Spinal cord (tissue), 10 donors: ENCODE results near the gene ADAMTS19. TPM values are rescaled to one million over a fixed set of nuclear protein-coding genes. Genes with fewer than 3 reads are reported as not detected.
"Not testable (repeated sequence)": the region's sequence is repeated elsewhere in the genome, so short reads cannot be mapped to it uniquely, and the experiment has no call there.

ENCODE experiments used
- DNase-seq, 6 donors: peaks; one replicate each; pipeline versions ENCODE4 v3.0.0 to v3.0.0-alpha.2; 2013 to 2015; ENCODE audit warnings: low spot score in 6 of 6, low read depth in 4 of 6
- H3K27ac ChIP-seq: one replicate; pipeline ENCODE4 v1.5.1; 2013; ENCODE audit warnings: low read depth, low read length, control low read depth
- H3K27me3 ChIP-seq: one replicate; pipeline ENCODE4 v1.6.1; 2013; ENCODE audit warnings: low read length; ENCODE audit not compliant: control insufficient read depth, insufficient read depth
- H3K36me3 ChIP-seq: one replicate; pipeline ENCODE4 v1.6.1; 2013; ENCODE audit warnings: low read length; ENCODE audit not compliant: control insufficient read depth, insufficient read depth
- H3K4me1 ChIP-seq: one replicate; pipeline ENCODE4 v1.6.1; 2013; ENCODE audit warnings: low read length; ENCODE audit not compliant: control insufficient read depth, insufficient read depth
- H3K4me3 ChIP-seq: one replicate; pipeline ENCODE4 v1.5.1; 2013; ENCODE audit warnings: low read depth, low read length, control low read depth
- H3K9me3 ChIP-seq: one replicate; pipeline ENCODE4 v1.6.1; 2013; ENCODE audit warnings: low read length; ENCODE audit not compliant: control insufficient read depth, insufficient read depth
- WGBS: methylation state at CpG from one replicate; pipeline ENCODE4 v1.1.5; 2013; ENCODE audit warnings: missing lambda C conversion rate; ENCODE audit not compliant: insufficient coverage; 5-methylcytosine and 5-hydroxymethylcytosine counted together
- long read RNA-seq, 4 donors: transcript quantifications; one replicate each; lab custom pipeline, GENCODE V29; 2026
- polyA plus RNA-seq, 2 donors: library from polyadenylated mRNA; unstranded; fragments of 120-200 nt; gene quantifications; one replicate each; pipeline ENCODE4 v1.2.1, GENCODE V29; 2013; ENCODE audit not compliant: insufficient read length in 2 of 2
- total RNA-seq, 2 donors: library from RNA; depleted of rRNA in 1 of 2; stranded (reverse); fragments of 120-200 nt in 1 of 2; fragments of >200 nt in 1 of 2; gene quantifications; one replicate each; pipeline versions ENCODE4 v1.2.3 to v1.2.4, GENCODE V29; 2013 to 2014
- donor health status: healthy.

Gene ADAMTS19
- 1 to 10 TPM; 2.9 to 7.5 TPM for total RNA-seq
- polyA plus RNA-seq, result 1 to 10 TPM in 1 of 2 donors, under 1 TPM in 1; 0.87 to 1.6 TPM
- long read RNA-seq, donor 1, result 0 reads
- long read RNA-seq, donor 2, result 0 reads
- long read RNA-seq, donor 3, result 0 reads
- long read RNA-seq, donor 4, result 0 reads

- WGBS, result under 1% methylated on average over 54 of the region's 75 CpGs
Measured at GRCh38 chr5:129459777-129460671, at the start of gene ADAMTS19. TSS of gene ADAMTS19 (plus strand) at chr5:129460298. CDS start at chr5:129460392, 94 bp downstream.

GRCh38 chr5:129410488-129410887 lies 49.6 kb upstream of the ADAMTS19 start:
- Histone ChIP-seq H3K9me3 (no peaks in the 10 kb centered on the region), H3K4me3 (no peak overlapping the region), H3K4me1 (no peaks in the 10 kb centered on the region), H3K27ac (no peak overlapping the region), H3K36me3 (no peaks in the 10 kb centered on the region), H3K27me3 (no peaks in the 10 kb centered on the region)
- DNase-seq, result peak in 1 of 6 donors; percentile 10
- WGBS, result 20% methylated on average over 2 of the region's 5 CpGs

More at GRCh38 chr5:129459777-129460671, at the start of gene ADAMTS19:
- H3K9me3 ChIP-seq, result no peaks in the 10 kb centered on the region
- peaks cover 23% of the 10 kb centered on the region for H3K27me3 ChIP-seq
- no peaks in the 10 kb centered on the region for H3K36me3 ChIP-seq
- peak in 2 of 6 donors; percentile 64 to 72 for DNase-seq
- no peak within 1 kb of the TSS for H3K27ac ChIP-seq
- peaks cover 14% of the 10 kb centered on the region for H3K4me1 ChIP-seq
- peak within 1 kb of the TSS; percentile 54 for H3K4me3 ChIP-seq

GRCh38 chr5:129412721-129413120 lies 47.4 kb upstream of the ADAMTS19 start:
- Histone ChIP-seq H3K9me3 (no peaks in the 10 kb centered on the region), H3K27me3 (no peaks in the 10 kb centered on the region), H3K36me3 (no peaks in the 10 kb centered on the region), H3K27ac (no peak overlapping the region), H3K4me3 (no peak overlapping the region), H3K4me1 (no peaks in the 10 kb centered on the region)
- DNase-seq, result no peak
- no CpG with 5 or more reads among the region's 2 CpGs for WGBS

- Histone ChIP-seq H3K4me1 (no peaks in the 10 kb centered on the region), H3K4me3 (no peak overlapping the region), H3K27me3 (no peaks in the 10 kb centered on the region), H3K36me3 (no peaks in the 10 kb centered on the region), H3K9me3 (no peaks in the 10 kb centered on the region), H3K27ac (no peak overlapping the region)
- no peak for DNase-seq
- WGBS, result no CpG with 5 or more reads among the region's 2 CpGs
Measured at GRCh38 chr5:129413570-129413969, 46.5 kb upstream of the ADAMTS19 start.

- WGBS, result no CpG with 5 or more reads among the region's 3 CpGs
- H3K9me3 ChIP-seq, result no peaks in the 10 kb centered on the region
- H3K27me3 ChIP-seq, result no peaks in the 10 kb centered on the region
- no peaks in the 10 kb centered on the region for H3K4me1 ChIP-seq
- no peak for DNase-seq
- H3K27ac ChIP-seq, result no peak overlapping the region
- no peak overlapping the region for H3K4me3 ChIP-seq
- no peaks in the 10 kb centered on the region for H3K36me3 ChIP-seq
Measured at GRCh38 chr5:129419292-129419691, 40.8 kb upstream of the ADAMTS19 start.

GRCh38 chr5:129425031-129425430 lies 35.1 kb upstream of the ADAMTS19 start:
- Histone ChIP-seq H3K4me3 (no peak overlapping the region), H3K9me3 (no peaks in the 10 kb centered on the region), H3K4me1 (no peaks in the 10 kb centered on the region), H3K27ac (no peak overlapping the region), H3K27me3 (no peaks in the 10 kb centered on the region), H3K36me3 (no peaks in the 10 kb centered on the region)
- no peak for DNase-seq

GRCh38 chr5:129426071-129426470 lies 34.0 kb upstream of the ADAMTS19 start:
- Histone ChIP-seq H3K36me3 (no peaks in the 10 kb centered on the region), H3K27ac (no peak overlapping the region), H3K9me3 (no peaks in the 10 kb centered on the region), H3K4me3 (no peak overlapping the region), H3K27me3 (no peaks in the 10 kb centered on the region), H3K4me1 (no peaks in the 10 kb centered on the region)
- WGBS, result no CpG with 5 or more reads among the region's 1 CpG
- DNase-seq, result no peak

GRCh38 chr5:129428636-129429035 lies 31.5 kb upstream of the ADAMTS19 start:
- H3K4me1 ChIP-seq, H3K27me3 ChIP-seq, DNase-seq, H3K27ac ChIP-seq, H3K36me3 ChIP-seq, H3K9me3 ChIP-seq, H3K4me3 ChIP-seq: not testable (repeated sequence)
- WGBS, result 100% methylated on average over 1 of the region's 5 CpGs

- no peaks in the 10 kb centered on the region for H3K9me3 ChIP-seq
- H3K27me3 ChIP-seq, result no peaks in the 10 kb centered on the region
- no peak overlapping the region for H3K27ac ChIP-seq
- no peak overlapping the region for H3K4me3 ChIP-seq
- no peak for DNase-seq
- H3K36me3 ChIP-seq, result no peaks in the 10 kb centered on the region
- no peaks in the 10 kb centered on the region for H3K4me1 ChIP-seq
Measured at GRCh38 chr5:129431406-129431805, 28.7 kb upstream of the ADAMTS19 start.

GRCh38 chr5:129438322-129438721 lies 21.8 kb upstream of the ADAMTS19 start:
- H3K27me3 ChIP-seq, result no peaks in the 10 kb centered on the region
- 100% methylated on average over 2 of the region's 3 CpGs for WGBS
- no peaks in the 10 kb centered on the region for H3K4me1 ChIP-seq
- no peak overlapping the region for H3K27ac ChIP-seq
- no peaks in the 10 kb centered on the region for H3K36me3 ChIP-seq
- DNase-seq, result no peak
- no peaks in the 10 kb centered on the region for H3K9me3 ChIP-seq
- H3K4me3 ChIP-seq, result no peak overlapping the region
